ENCODE measurements around the gene CHCHD5.

DNA sequence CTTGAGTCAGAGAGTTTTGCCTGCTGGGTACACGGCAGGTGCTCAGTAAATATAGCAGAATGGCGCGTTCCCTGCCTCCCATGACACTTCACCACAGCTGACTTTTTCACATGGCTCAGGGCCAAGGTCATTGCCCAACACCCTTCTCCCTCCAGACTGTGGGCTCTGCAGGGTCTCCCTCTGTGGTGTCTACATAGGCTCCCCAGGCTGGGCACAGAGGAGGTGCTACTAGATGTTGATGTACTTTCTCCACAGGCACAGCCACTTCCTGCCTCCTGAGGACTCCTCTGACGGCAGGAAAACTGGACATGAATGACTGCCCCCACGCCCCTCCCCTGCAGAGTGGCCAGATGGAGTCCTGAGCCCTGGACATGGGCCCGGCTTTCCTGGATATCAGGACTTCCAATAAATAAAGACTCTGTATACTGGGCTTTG, 4.2 kb downstream of the CHCHD5 start:
- TF ChIP-seq POLR2AphosphoS5 (IDR thresholded peaks at IDR 0.05; ENCODE audit: low read depth, low read length) = no peak
- no peak for TF ChIP-seq SPI1 (IDR thresholded peaks at IDR 0.05; ENCODE audit: low read depth, low read length)
- TF ChIP-seq TAF1 (IDR thresholded peaks at IDR 0.05; ENCODE audit: low read depth, low read length) = no peak

Measured in GM12891 (cell line).